ENCODE results near the gene SLBP.

Gene SLBP

GRCh38 chr4:1690698-1691097 is 21.4 kb downstream of the SLBP start:
- no peak overlapping the region for H3K27ac ChIP-seq
- no peaks in the 10 kb centered on the region for H3K79me2 ChIP-seq
- H3K4me3 ChIP-seq (ENCODE audit: low read depth, low read length): no peak overlapping the region
- no peaks in the 10 kb centered on the region for H3K36me3 ChIP-seq (ENCODE audit: control insufficient read depth, insufficient read depth, low read length)
- no peaks in the 10 kb centered on the region for H3K27me3 ChIP-seq (ENCODE audit: control insufficient read depth, insufficient read depth, low read length)
- no peaks in the 10 kb centered on the region for H3K4me1 ChIP-seq
- H3K9me3 ChIP-seq (ENCODE audit: control insufficient read depth, low read length): no peaks in the 10 kb centered on the region
- H3K4me2 ChIP-seq (ENCODE audit: low read length): no peak overlapping the region
- no peak for TF ChIP-seq CTCF (IDR thresholded peaks at IDR 0.05)
- no peak overlapping the region for H3K9ac ChIP-seq
- H2AFZ ChIP-seq: no peak overlapping the region

GRCh38 chr4:1686440-1687036 is 25.6 kb downstream of the SLBP start:
- Histone ChIP-seq H3K27ac (no peak overlapping the region), H3K36me3 (ENCODE audit: control insufficient read depth, insufficient read depth, low read length) (no peaks in the 10 kb centered on the region), H3K27me3 (ENCODE audit: control insufficient read depth, insufficient read depth, low read length) (no peaks in the 10 kb centered on the region), H3K9ac (no peak overlapping the region), H3K4me1 (no peaks in the 10 kb centered on the region), H3K4me3 (ENCODE audit: low read depth, low read length) (no peak overlapping the region), H3K4me2 (ENCODE audit: low read length) (no peak overlapping the region), H3K79me2 (no peaks in the 10 kb centered on the region), H2AFZ (no peak overlapping the region), H3K9me3 (ENCODE audit: control insufficient read depth, low read length) (no peaks in the 10 kb centered on the region)
- TF ChIP-seq CTCF (IDR thresholded peaks at IDR 0.05): no peak

GRCh38 chr4:1685235-1686150 is 26.6 kb downstream of the SLBP start:
- Histone ChIP-seq H3K4me3 (ENCODE audit: low read depth, low read length) (no peak overlapping the region), H3K27ac (no peak overlapping the region)

GRCh38 chr4:1684506-1685234 is 27.4 kb downstream of the SLBP start:
- Histone ChIP-seq H3K4me3 (ENCODE audit: low read depth, low read length) (peak overlapping the region; percentile 31), H3K27ac (no peak overlapping the region), H3K9me3 (ENCODE audit: control insufficient read depth, low read length) (no peaks in the 10 kb centered on the region), H3K79me2 (no peaks in the 10 kb centered on the region), H3K4me1 (no peaks in the 10 kb centered on the region), H3K27me3 (ENCODE audit: control insufficient read depth, insufficient read depth, low read length) (no peaks in the 10 kb centered on the region), H3K9ac (no peak overlapping the region), H2AFZ (peak overlapping the region; percentile 33), H3K36me3 (ENCODE audit: control insufficient read depth, insufficient read depth, low read length) (no peaks in the 10 kb centered on the region), H3K4me2 (ENCODE audit: low read length) (peak overlapping the region; percentile 53)
- no peak for TF ChIP-seq CTCF (IDR thresholded peaks at IDR 0.05)

More at GRCh38 chr4:1685235-1686150, 26.6 kb downstream of the SLBP start:
- no peaks in the 10 kb centered on the region for H3K79me2 ChIP-seq
- no peak for TF ChIP-seq CTCF (IDR thresholded peaks at IDR 0.05)
- no peak overlapping the region for H3K4me2 ChIP-seq (ENCODE audit: low read length)
- no peaks in the 10 kb centered on the region for H3K36me3 ChIP-seq (ENCODE audit: control insufficient read depth, insufficient read depth, low read length)
- H2AFZ ChIP-seq: no peak overlapping the region
- H3K9ac ChIP-seq: no peak overlapping the region
- H3K9me3 ChIP-seq (ENCODE audit: control insufficient read depth, low read length): no peaks in the 10 kb centered on the region
- no peaks in the 10 kb centered on the region for H3K4me1 ChIP-seq
- no peaks in the 10 kb centered on the region for H3K27me3 ChIP-seq (ENCODE audit: control insufficient read depth, insufficient read depth, low read length)
